Ovary (tissue), 9 donors: ENCODE data around the gene ALG2. TPM values are rescaled to one million over a fixed set of nuclear protein-coding genes. Genes with fewer than 3 reads are reported as not detected.
"Not testable (repeated sequence)": the region's sequence is repeated elsewhere in the genome, so short reads cannot be mapped to it uniquely, and the experiment has no call there.

Experiments used
- DNase-seq, 5 donors: peaks; one replicate each; pipeline ENCODE4 v3.0.0-alpha.2; 2019 to 2020
- H3K27ac ChIP-seq, 2 donors: fragments of 200-600 bp; one replicate each; pipeline versions ENCODE4 v1.5.1 to v1.8.0; 2019 to 2022
- H3K27me3 ChIP-seq: fragments of 200-600 bp; one replicate; pipeline ENCODE4 v1.8.0; 2022
- H3K36me3 ChIP-seq: fragments of 200-600 bp; sonication (generic); one replicate; pipeline ENCODE4 v1.5.1; 2019
- H3K4me1 ChIP-seq: one replicate; pipeline ENCODE4 v1.8.1; 2013; ENCODE audit warnings: mild to moderate bottlenecking, moderate library complexity; ENCODE audit not compliant: insufficient read depth
- H3K4me3 ChIP-seq: fragments of 200-600 bp; sonication (generic); one replicate; pipeline ENCODE4 v1.5.1; 2017
- H3K9me3 ChIP-seq, 2 donors: fragments of 200-600 bp in 1 of 2; sonication (generic) in 1 of 2; one replicate each; pipeline versions ENCODE4 v1.5.1 to v1.8.1; 2013 to 2019; ENCODE audit warnings: mild to moderate bottlenecking in 1 of 2, moderate library complexity in 1 of 2
- CTCF ChIP-seq, 3 donors: fragments of 450-650 bp in 2 of 3; fragments of 200-600 bp in 1 of 3; IDR thresholded peaks; one replicate each; pipeline versions ENCODE4 v1.5.1 to v1.8.0; 2016 to 2022; ENCODE audit warnings: antibody characterized with exemption in 3 of 3, mild to moderate bottlenecking in 1 of 3
- EP300 ChIP-seq: sonication (generic); formaldehyde crosslinking; IDR thresholded peaks from one replicate; pipeline ENCODE4 v1.6.1; 2017; ENCODE audit warnings: antibody characterized with exemption
- POLR2A ChIP-seq: fragments of 450-650 bp; IDR thresholded peaks from one replicate; pipeline ENCODE4 v1.6.1; 2017; ENCODE audit warnings: antibody characterized with exemption, mild to moderate bottlenecking, moderate library complexity
- WGBS, 3 donors: extraction: QIAGEN DNeasy Blood & Tissue Kit in 1 of 3; methylation state at CpG; one replicate each; pipeline versions ENCODE4 v1.1.5 to v1.1.7; 2013 to 2017; 5-methylcytosine and 5-hydroxymethylcytosine counted together
- intact Hi-C, 4 donors: fragments of 100-400 bp; cut with DNase I; formaldehyde crosslinking; loops; one replicate each; pipeline versions ENCODE4 v1.11.0 to v1.15.1; 2022 to 2023
- polyA plus RNA-seq, 2 donors: library from polyadenylated mRNA; stranded (reverse); fragments of 200-250 nt in 1 of 2; fragments of 350-450 nt in 1 of 2; fragmentation: Illumina TruSeq in 1 of 2; extraction: RNeasy Lipid Tissue Mini Kit (QIAGEN cat#74804) in 1 of 2; gene quantifications; one replicate each; pipeline ENCODE4 v1.2.3, GENCODE V29; 2013 to 2014
- total RNA-seq, 7 donors: library from RNA; depleted of rRNA in 2 of 7; stranded (reverse); fragments of >200 nt in 2 of 7; fragmentation: NEBNext Ultra II Directional in 3 of 7; extraction: Animal tissue kit (Norgen Biotek cat#: 25700) in 3 of 7; gene quantifications; one replicate each; pipeline versions ENCODE4 v1.1.0 to v1.2.4, GENCODE V29; 2016 to 2023
- donor health status: DM: no; HTN: no; CAD: no; lungs with moderate emphysema.
- donor health status: DM: no; HTN: no; CAD: no.
- donor health status: Bipolar disorder and iron deficiency.
- donor health status: DM: yes; HTN: yes; CAD: no.
- donor health status: DM: no; HTN: no; CAD: no.
- donor health status: DM: yes; HTN: yes; CAD: no.

ALG2 gene
- total and polyA plus RNA-seq, 9 donors = 21.8 to 60.1 (median 37.3) TPM

- no peaks in the 10 kb centered on the region for H3K4me1 ChIP-seq
- no peaks in the 10 kb centered on the region for H3K27me3 ChIP-seq
- H3K36me3 ChIP-seq = no peaks in the 10 kb centered on the region
- no peak for DNase-seq
- H3K9me3 ChIP-seq = no peaks in the 10 kb centered on the region
- intact Hi-C loops = no loop called here
- no peak overlapping the region for H3K4me3 ChIP-seq
- TF ChIP-seq EP300 (no peak), CTCF (IDR thresholded peaks at IDR 0.05) (no peak), POLR2A (no peak)
- WGBS, 3 donors = 92 to 98% (median 94%) methylated on average over 3 of the region's 3 CpGs
- H3K27ac ChIP-seq = no peak overlapping the region
Measured at GRCh38 chr9:99197124-99197630, 24.6 kb downstream of the ALG2 start.

GRCh38 chr9:99196484-99196883 is 25.3 kb downstream of the ALG2 start:
- H3K27ac ChIP-seq, H3K27me3 ChIP-seq, H3K9me3 ChIP-seq, H3K4me3 ChIP-seq, intact Hi-C loops, H3K36me3 ChIP-seq, H3K4me1 ChIP-seq, DNase-seq: not testable (repeated sequence)
- WGBS, 3 donors = 86 to 88% (median 87%) methylated on average over 5 of the region's 5 CpGs

- no peak for DNase-seq
- Histone ChIP-seq H3K27me3 (no peaks in the 10 kb centered on the region), H3K27ac (no peak overlapping the region), H3K4me3 (no peak overlapping the region), H3K4me1 (no peaks in the 10 kb centered on the region), H3K36me3 (no peaks in the 10 kb centered on the region), H3K9me3 (no peaks in the 10 kb centered on the region)
- TF ChIP-seq CTCF (IDR thresholded peaks at IDR 0.05) (no peak), POLR2A (no peak), EP300 (no peak)
- 78 to 92% (median 84%) methylated on average over 2 of the region's 2 CpGs for WGBS, 3 donors
- intact Hi-C loops = no loop called here
Measured at GRCh38 chr9:99193466-99193821, 28.3 kb downstream of the ALG2 start.

- Histone ChIP-seq H3K4me1 (no peaks in the 10 kb centered on the region), H3K27ac (no peak overlapping the region), H3K27me3 (no peaks in the 10 kb centered on the region), H3K4me3 (no peak overlapping the region), H3K9me3 (no peaks in the 10 kb centered on the region), H3K36me3 (no peaks in the 10 kb centered on the region)
- 74 to 80% (median 76%) methylated on average over 5 of the region's 5 CpGs for WGBS, 3 donors
- intact Hi-C loops = no loop called here
- DNase-seq = no peak
- no peak for TF ChIP-seq POLR2A
Measured at GRCh38 chr9:99192786-99193465, 28.8 kb downstream of the ALG2 start.

GRCh38 chr9:99190597-99191283 is 31.0 kb downstream of the ALG2 start:
- no peak for DNase-seq
- 73 to 97% (median 97%) methylated on average over 3 of the region's 3 CpGs for WGBS, 3 donors
- H3K4me3 ChIP-seq = no peak overlapping the region
- no peak for TF ChIP-seq CTCF (IDR thresholded peaks at IDR 0.05)
- no peak for TF ChIP-seq POLR2A
- TF ChIP-seq EP300 = no peak
- H3K27ac ChIP-seq = no peak overlapping the region
- H3K36me3 ChIP-seq = no peaks in the 10 kb centered on the region
- H3K9me3 ChIP-seq = no peaks in the 10 kb centered on the region
- intact Hi-C loops = no loop called here
- H3K4me1 ChIP-seq = no peaks in the 10 kb centered on the region
- H3K27me3 ChIP-seq = no peaks in the 10 kb centered on the region
